Fibroblast of the aortic adventitia (primary cell): ENCODE results near the gene RBPJL. TPM values are rescaled to one million over a fixed set of nuclear protein-coding genes. Genes with fewer than 3 reads are reported as not detected.
A peak's percentile ranks its signal among the peaks of the same experiment; 100 is the strongest.

Source experiments
- DNase-seq: peaks from one replicate; pipeline ENCODE4 v3.0.0-alpha.2; 2010; ENCODE audit warnings: low read depth
- H3K4me3 ChIP-seq: 2 replicates; pipeline ENCODE4 v1.5.1; 2011; ENCODE audit warnings: low read depth, mild to moderate bottlenecking, control low read depth, low read length, moderate library complexity
- total RNA-seq: library from RNA; depleted of rRNA; stranded (reverse); fragments of >200 nt; gene quantifications from 2 replicates; pipeline ENCODE4 v1.2.3, GENCODE V29; 2012; ENCODE audit warnings: low replicate concordance
- TF ChIP-seq, protein P1 (sequence below): IDR thresholded peaks from 2 replicates; pipeline ENCODE4 v1.5.1; 2011; ENCODE audit warnings: mild to moderate bottlenecking, low read length, control low read depth, inconsistent platforms; ENCODE audit not compliant: insufficient read depth

The RBPJL gene
- total RNA-seq, 1 donor = not detected

- TF ChIP-seq, protein P1, sequence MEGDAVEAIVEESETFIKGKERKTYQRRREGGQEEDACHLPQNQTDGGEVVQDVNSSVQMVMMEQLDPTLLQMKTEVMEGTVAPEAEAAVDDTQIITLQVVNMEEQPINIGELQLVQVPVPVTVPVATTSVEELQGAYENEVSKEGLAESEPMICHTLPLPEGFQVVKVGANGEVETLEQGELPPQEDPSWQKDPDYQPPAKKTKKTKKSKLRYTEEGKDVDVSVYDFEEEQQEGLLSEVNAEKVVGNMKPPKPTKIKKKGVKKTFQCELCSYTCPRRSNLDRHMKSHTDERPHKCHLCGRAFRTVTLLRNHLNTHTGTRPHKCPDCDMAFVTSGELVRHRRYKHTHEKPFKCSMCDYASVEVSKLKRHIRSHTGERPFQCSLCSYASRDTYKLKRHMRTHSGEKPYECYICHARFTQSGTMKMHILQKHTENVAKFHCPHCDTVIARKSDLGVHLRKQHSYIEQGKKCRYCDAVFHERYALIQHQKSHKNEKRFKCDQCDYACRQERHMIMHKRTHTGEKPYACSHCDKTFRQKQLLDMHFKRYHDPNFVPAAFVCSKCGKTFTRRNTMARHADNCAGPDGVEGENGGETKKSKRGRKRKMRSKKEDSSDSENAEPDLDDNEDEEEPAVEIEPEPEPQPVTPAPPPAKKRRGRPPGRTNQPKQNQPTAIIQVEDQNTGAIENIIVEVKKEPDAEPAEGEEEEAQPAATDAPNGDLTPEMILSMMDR = no peak
- no peak for DNase-seq
- no peak overlapping the region for H3K4me3 ChIP-seq
Observed at GRCh38 chr20:45291526-45291925, 15.1 kb upstream of the RBPJL start.

DNA sequence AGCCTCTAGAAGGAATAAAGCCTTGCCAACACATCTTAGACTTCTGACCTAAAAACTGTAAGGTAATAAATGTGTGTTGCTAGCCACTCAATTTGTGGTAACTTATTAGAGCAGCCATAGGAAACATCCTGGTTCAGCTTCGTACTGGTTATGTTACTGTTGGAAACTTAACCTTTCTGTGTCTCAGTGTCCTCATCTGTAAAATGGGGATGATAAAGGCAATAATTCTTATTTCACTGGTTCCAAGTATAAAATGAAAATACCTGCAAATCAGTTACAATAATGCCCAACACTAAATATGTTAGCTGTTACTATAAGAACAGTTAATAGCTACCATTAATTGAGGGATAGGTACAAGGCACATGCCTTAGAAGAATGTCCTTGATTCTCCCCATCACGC lies 14.3 kb upstream of the RBPJL start:
- no peak for DNase-seq
- TF ChIP-seq, protein P1 = no peak
- H3K4me3 ChIP-seq = no peak overlapping the region

- peak overlapping the region; percentile 66 for H3K4me3 ChIP-seq
- TF ChIP-seq, protein P1 = peak; percentile 99
- DNase-seq = peak; percentile 61
Observed at GRCh38 chr20:45293041-45294002, 13.3 kb upstream of the RBPJL start.

- TF ChIP-seq, protein P1 = no peak
Observed at GRCh38 chr20:45294003-45294368, 12.7 kb upstream of the RBPJL start.

GRCh38 chr20:45294659-45295058 lies 12.0 kb upstream of the RBPJL start:
- TF ChIP-seq, protein P1 = no peak
- H3K4me3 ChIP-seq = no peak overlapping the region
- no peak for DNase-seq

More at GRCh38 chr20:45294003-45294368, 12.7 kb upstream of the RBPJL start:
- no peak for DNase-seq
- peak overlapping the region; percentile 66 for H3K4me3 ChIP-seq

- DNase-seq = no peak
- H3K4me3 ChIP-seq = no peak overlapping the region
- TF ChIP-seq, protein P1 = no peak
Observed at GRCh38 chr20:45297786-45298497, 8.7 kb upstream of the RBPJL start.
